Neuronal stem cell (in vitro differentiated cells): Measurements from ENCODE around the gene INSIG2.

ENCODE experiments used
- DNase-seq: peaks from one replicate; pipeline ENCODE4 v3.0.0-alpha.2; 2013; ENCODE audit warnings: low spot score
- H2AFZ ChIP-seq: one replicate; pipeline ENCODE4 v1.6.1; 2013; ENCODE audit warnings: mild to moderate bottlenecking, low read length, inconsistent platforms
- H2AK5ac ChIP-seq: 2 replicates; pipeline ENCODE4 v1.6.1; 2013; ENCODE audit warnings: low read depth, mild to moderate bottlenecking, inconsistent platforms, low read length, moderate library complexity, mixed read lengths
- H2BK120ac ChIP-seq: 2 replicates; pipeline ENCODE4 v1.6.1; 2013; ENCODE audit warnings: low read depth, mild to moderate bottlenecking, inconsistent platforms, low read length, moderate library complexity, mixed read lengths
- H2BK12ac ChIP-seq: one replicate; pipeline ENCODE4 v1.6.1; 2013; ENCODE audit warnings: low read length, inconsistent platforms
- H2BK15ac ChIP-seq: 2 replicates; pipeline ENCODE4 v1.6.1; 2013; ENCODE audit warnings: mild to moderate bottlenecking, low read length, inconsistent platforms, mixed read lengths
- H2BK5ac ChIP-seq: one replicate; pipeline ENCODE4 v1.6.1; 2013; ENCODE audit warnings: inconsistent platforms, mild to moderate bottlenecking, low read length, moderate library complexity
- H3K14ac ChIP-seq: one replicate; pipeline ENCODE4 v1.6.1; 2013; ENCODE audit warnings: low read length, inconsistent platforms
- H3K18ac ChIP-seq: 2 replicates; pipeline ENCODE4 v1.6.1; 2013; ENCODE audit warnings: low read length, inconsistent platforms
- H3K23ac ChIP-seq: 2 replicates; pipeline ENCODE4 v1.6.1; 2013; ENCODE audit warnings: low read depth, mild to moderate bottlenecking, mixed read lengths, low read length, inconsistent platforms; ENCODE audit not compliant: poor library complexity
- H3K27ac ChIP-seq: replicated peaks from 3 replicates; pipeline ENCODE4 v1.5.1; 2013; ENCODE audit warnings: low read length, inconsistent platforms
- H3K27me3 ChIP-seq, 3 experiments: 2 replicates each; pipeline ENCODE4 v1.6.1; 2013; ENCODE audit warnings: low read length in 3 of 3, mild to moderate bottlenecking in 2 of 3, inconsistent platforms in 1 of 3, low read depth in 1 of 3, mixed read lengths in 1 of 3, moderate library complexity in 1 of 3; ENCODE audit not compliant: control insufficient read depth in 3 of 3, insufficient read depth in 3 of 3
- H3K36me3 ChIP-seq, 2 donors: replicated peaks in 1 of 2; 2 replicates each; pipeline ENCODE4 v1.6.1; 2013; ENCODE audit warnings: low read length in 2 of 2; ENCODE audit not compliant: control insufficient read depth in 2 of 2, insufficient read depth in 2 of 2
- H3K4ac ChIP-seq: 2 replicates; pipeline ENCODE4 v1.6.1; 2013; ENCODE audit warnings: inconsistent platforms, mild to moderate bottlenecking, low read length, moderate library complexity
- H3K4me1 ChIP-seq, 2 donors: 1 replicate in 1 of 2; 2 replicates in 1 of 2; pipeline ENCODE4 v1.6.1; 2013; ENCODE audit warnings: low read length in 2 of 2, low read depth in 1 of 2; ENCODE audit not compliant: control insufficient read depth in 2 of 2, insufficient read depth in 1 of 2
- H3K4me2 ChIP-seq: one replicate; pipeline ENCODE4 v1.6.1; 2013; ENCODE audit warnings: mild to moderate bottlenecking, low read length, inconsistent platforms; ENCODE audit not compliant: insufficient read depth, poor library complexity, severe bottlenecking
- H3K4me3 ChIP-seq, 2 donors: 2 replicates each; pipeline ENCODE4 v1.5.1; 2013; ENCODE audit warnings: low read length in 2 of 2, mild to moderate bottlenecking in 2 of 2, inconsistent platforms in 1 of 2, moderate library complexity in 1 of 2
- H3K79me1 ChIP-seq: one replicate; pipeline ENCODE4 v1.6.1; 2013; ENCODE audit warnings: low read depth, mild to moderate bottlenecking, inconsistent platforms, low read length, moderate library complexity
- H3K9ac ChIP-seq: one replicate; pipeline ENCODE4 v1.6.1; 2013; ENCODE audit warnings: mild to moderate bottlenecking, low read depth, low read length, inconsistent platforms; ENCODE audit not compliant: poor library complexity
- H3K9me3 ChIP-seq, 2 donors: replicated peaks in 1 of 2; 2 replicates each; pipeline versions ENCODE3 to v1.6.1; 2013; ENCODE audit warnings: low read length in 2 of 2, mild to moderate bottlenecking in 2 of 2, inconsistent platforms in 1 of 2, low read depth in 1 of 2, mixed read lengths in 1 of 2, moderate library complexity in 1 of 2; ENCODE audit not compliant: control insufficient read depth in 2 of 2, insufficient read depth in 1 of 2
- H4K8ac ChIP-seq: one replicate; pipeline ENCODE4 v1.6.1; 2013; ENCODE audit warnings: low read depth, mild to moderate bottlenecking, inconsistent platforms, low read length, moderate library complexity
- H4K91ac ChIP-seq: one replicate; pipeline ENCODE4 v1.6.1; 2013; ENCODE audit warnings: low read length, low read depth, mild to moderate bottlenecking, inconsistent platforms; ENCODE audit not compliant: poor library complexity
- WGBS, 2 donors: extraction: QIAGEN DNeasy Blood & Tissue Kit; methylation state at CpG; one replicate each; pipeline ENCODE4 v1.1.7; 2013; ENCODE audit warnings: missing lambda C conversion rate in 2 of 2, mixed read lengths in 1 of 2; ENCODE audit not compliant: insufficient read length in 2 of 2, insufficient replicate concordance in 1 of 2; ENCODE audit errors: extremely low coverage in 2 of 2; 5-methylcytosine and 5-hydroxymethylcytosine counted together

INSIG2 gene

GRCh38 chr2:118151831-118152230 lies 63.6 kb downstream of the INSIG2 start:
- no CpG with 5 or more reads among the region's 1 CpG for WGBS, 2 donors
- no peaks in the 10 kb centered on the region for H3K79me1 ChIP-seq

DNA sequence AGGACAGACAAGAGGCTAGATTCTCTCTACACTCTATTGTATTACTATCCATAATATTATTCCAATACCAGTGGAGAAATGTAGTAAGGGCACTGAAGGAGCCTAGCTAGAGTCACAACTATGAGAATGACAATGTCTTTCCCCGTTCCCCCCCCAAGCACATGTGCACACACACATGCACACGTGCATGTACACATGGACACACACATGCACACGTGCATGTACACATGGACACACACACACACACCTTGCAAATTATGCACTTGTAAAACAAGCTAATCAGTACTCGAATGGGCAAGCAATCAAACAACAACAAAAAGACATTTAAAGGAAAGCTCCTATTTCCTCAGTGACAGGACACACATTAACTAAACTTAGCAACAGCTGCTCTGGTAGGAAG lies 65.2 kb downstream of the INSIG2 start:
- WGBS, 2 donors = no CpG with 5 or more reads among the region's 4 CpGs
- H4K8ac ChIP-seq = no peak overlapping the region
- H2BK120ac ChIP-seq = no peak overlapping the region
- H3K79me1 ChIP-seq = no peaks in the 10 kb centered on the region
- H2AFZ ChIP-seq = no peak overlapping the region
- no peak overlapping the region for H3K4me3 ChIP-seq
- H3K18ac ChIP-seq = no peak overlapping the region
- H3K9ac ChIP-seq = no peak overlapping the region
- no peak overlapping the region for H4K91ac ChIP-seq
- no peak overlapping the region for H3K14ac ChIP-seq
- no peaks in the 10 kb centered on the region for H3K4me1 ChIP-seq
- H2BK12ac ChIP-seq = no peak overlapping the region
- no peak overlapping the region for H2AK5ac ChIP-seq
- peaks cover 0 to 16% (median 0%) of the 10 kb centered on the region in 3 experiments for H3K27me3 ChIP-seq
- no peak overlapping the region for H2BK5ac ChIP-seq
- no peak overlapping the region for H3K4me2 ChIP-seq
- no peak overlapping the region for H2BK15ac ChIP-seq
- H3K23ac ChIP-seq = no peak overlapping the region
- H3K27ac ChIP-seq = no peak overlapping the region
- H3K36me3 ChIP-seq = no peaks in the 10 kb centered on the region
- H3K9me3 ChIP-seq = peaks cover 0 to 3% of the 10 kb centered on the region in 2 donors
- H3K4ac ChIP-seq = no peak overlapping the region
- DNase-seq = no peak

More at GRCh38 chr2:118151831-118152230, 63.6 kb downstream of the INSIG2 start:
- Histone ChIP-seq H3K9me3 (no peaks in the 10 kb centered on the region), H4K91ac (no peak overlapping the region), H3K27me3 (peaks cover 0 to 16% (median 0%) of the 10 kb centered on the region in 3 experiments), H3K36me3 (no peaks in the 10 kb centered on the region), H2AFZ (no peak overlapping the region), H2BK120ac (no peak overlapping the region), H3K14ac (no peak overlapping the region), H3K4me1 (no peaks in the 10 kb centered on the region), H3K18ac (no peak overlapping the region), H2AK5ac (no peak overlapping the region), H3K4me2 (no peak overlapping the region), H3K23ac (no peak overlapping the region), H4K8ac (no peak overlapping the region), H3K4me3 (no peak overlapping the region), H3K27ac (no peak overlapping the region), H2BK12ac (no peak overlapping the region), H3K4ac (no peak overlapping the region), H2BK5ac (no peak overlapping the region), H2BK15ac (no peak overlapping the region), H3K9ac (no peak overlapping the region)
- no peak for DNase-seq

- H3K14ac ChIP-seq = no peak overlapping the region
- no peak overlapping the region for H3K9ac ChIP-seq
- H3K27ac ChIP-seq = no peak overlapping the region
- H2BK12ac ChIP-seq = no peak overlapping the region
- H3K4me2 ChIP-seq = no peak overlapping the region
- peaks cover 0 to 12% (median 0%) of the 10 kb centered on the region in 3 experiments for H3K27me3 ChIP-seq
- H3K4me1 ChIP-seq = no peaks in the 10 kb centered on the region
- DNase-seq = no peak
- H3K4me3 ChIP-seq = no peak overlapping the region
- no peaks in the 10 kb centered on the region for H3K36me3 ChIP-seq
- no peak overlapping the region for H4K91ac ChIP-seq
- H2BK5ac ChIP-seq = no peak overlapping the region
- H3K18ac ChIP-seq = no peak overlapping the region
- no peak overlapping the region for H2AFZ ChIP-seq
- no peak overlapping the region for H2BK15ac ChIP-seq
- H3K23ac ChIP-seq = no peak overlapping the region
- H3K4ac ChIP-seq = no peak overlapping the region
- H3K9me3 ChIP-seq = peaks cover 0 to 3% of the 10 kb centered on the region in 2 donors
- H2BK120ac ChIP-seq = no peak overlapping the region
- WGBS, 2 donors = no CpG with 5 or more reads among the region's 2 CpGs
- no peaks in the 10 kb centered on the region for H3K79me1 ChIP-seq
- H4K8ac ChIP-seq = no peak overlapping the region
- H2AK5ac ChIP-seq = no peak overlapping the region
These were observed 65.9 kb downstream of the INSIG2 start for GRCh38 chr2:118154176-118154575.
